ENCODE data around the gene PDZRN3.

The PDZRN3 gene

GRCh38 chr3:73485877-73486330 lies 138.8 kb downstream of the PDZRN3 start:
- H3K27ac ChIP-seq (replicated peaks), result no peak overlapping the region
- no peak for DNase-seq (ENCODE audit: low read depth in 1 of 2, low spot score in 1 of 2)
- H3K27me3 ChIP-seq (ENCODE audit: insufficient read depth, poor library complexity, severe bottlenecking), result peaks cover 7% of the 10 kb centered on the region
- no peak overlapping the region for H3K4me3 ChIP-seq (replicated peaks; ENCODE audit: insufficient read depth, low read length)
- no peak for TF ChIP-seq SPI1 (IDR thresholded peaks at IDR 0.05; ENCODE audit: borderline replicate concordance, low read depth)
- no peak for TF ChIP-seq POLR2AphosphoS5 (IDR thresholded peaks at IDR 0.05; ENCODE audit: low read depth)
- TF ChIP-seq REST (IDR thresholded peaks at IDR 0.05; ENCODE audit: insufficient replicate concordance, low read depth), result no peak
- no peak for TF ChIP-seq CTCF (IDR thresholded peaks at IDR 0.05; ENCODE audit: insufficient read depth, low read length)
- TF ChIP-seq GABPA (IDR thresholded peaks at IDR 0.05; ENCODE audit: low read depth), result no peak

- Histone ChIP-seq H3K4me3 (replicated peaks; ENCODE audit: insufficient read depth, low read length) (no peak overlapping the region), H3K27me3 (ENCODE audit: insufficient read depth, poor library complexity, severe bottlenecking) (peaks cover 7% of the 10 kb centered on the region), H3K27ac (replicated peaks) (no peak overlapping the region)
- DNase-seq (ENCODE audit: low read depth in 1 of 2, low spot score in 1 of 2), result no peak
- TF ChIP-seq REST (IDR thresholded peaks at IDR 0.05; ENCODE audit: insufficient replicate concordance, low read depth), result no peak
- no peak for TF ChIP-seq GABPA (IDR thresholded peaks at IDR 0.05; ENCODE audit: low read depth)
- no peak for TF ChIP-seq SPI1 (IDR thresholded peaks at IDR 0.05; ENCODE audit: borderline replicate concordance, low read depth)
- TF ChIP-seq CTCF (IDR thresholded peaks at IDR 0.05; ENCODE audit: insufficient read depth, low read length), result no peak
These were observed 140.0 kb downstream of the PDZRN3 start for GRCh38 chr3:73484656-73485248.

GRCh38 chr3:73481888-73482287 lies 142.9 kb downstream of the PDZRN3 start:
- no peak for TF ChIP-seq GABPA (IDR thresholded peaks at IDR 0.05; ENCODE audit: low read depth)
- no peak for TF ChIP-seq SPI1 (IDR thresholded peaks at IDR 0.05; ENCODE audit: borderline replicate concordance, low read depth)
- TF ChIP-seq REST (IDR thresholded peaks at IDR 0.05; ENCODE audit: insufficient replicate concordance, low read depth), result no peak
- no peak for TF ChIP-seq CTCF (IDR thresholded peaks at IDR 0.05; ENCODE audit: insufficient read depth, low read length)
- TF ChIP-seq POLR2AphosphoS5 (IDR thresholded peaks at IDR 0.05; ENCODE audit: low read depth), result no peak

More at GRCh38 chr3:73481888-73482287, 142.9 kb downstream of the PDZRN3 start:
- H3K27me3 ChIP-seq (ENCODE audit: insufficient read depth, poor library complexity, severe bottlenecking), result peaks cover 4% of the 10 kb centered on the region
- H3K4me3 ChIP-seq (replicated peaks; ENCODE audit: insufficient read depth, low read length), result no peak overlapping the region
- DNase-seq (ENCODE audit: low read depth in 1 of 2, low spot score in 1 of 2), result no peak
- no peak overlapping the region for H3K27ac ChIP-seq (replicated peaks)
